AG04450 (cell line): ENCODE data around the gene ENOX1. TPM values are rescaled to one million over a fixed set of nuclear protein-coding genes. Genes with fewer than 3 reads are reported as not detected.

Source experiments
- CTCF ChIA-PET: fragments of 300-600, 350-600 bp; formaldehyde crosslinking; extraction: SDS; loops from one replicate; lab custom pipeline; 2022; ENCODE audit warnings: antibody characterized with exemption, inconsistent platforms; lab: Charles Lee
- POLR2A ChIA-PET: fragments of 350-600 bp; formaldehyde crosslinking; extraction: SDS; loops from one replicate; lab custom pipeline; 2021; ENCODE audit warnings: antibody characterized with exemption, inconsistent platforms; lab: Yijun Ruan, JAX
- DNase-seq: peaks from one replicate; pipeline ENCODE4 v3.0.0-alpha.2; 2011; ENCODE audit warnings: low read depth, low spot score
- H3K27ac ChIP-seq: one replicate; pipeline ENCODE4 v1.5.1; 2012; ENCODE audit warnings: low read depth, low read length, control low read depth
- H3K27me3 ChIP-seq: one replicate; pipeline ENCODE4 v1.6.0; 2012; ENCODE audit warnings: low read length; ENCODE audit not compliant: control insufficient read depth, insufficient read depth
- H3K4me3 ChIP-seq: 2 replicates; pipeline ENCODE4 v1.5.1; 2011; ENCODE audit warnings: mild to moderate bottlenecking, low read depth, low read length, control low read depth
- H3K9me3 ChIP-seq: 2 replicates; pipeline ENCODE4 v1.5.1; 2012; ENCODE audit warnings: low read length; ENCODE audit not compliant: control insufficient read depth, insufficient read depth
- polyA plus RNA-seq: library from polyadenylated mRNA; depleted of rRNA; stranded (reverse); fragments of >200 nt; gene quantifications from 2 replicates; pipeline ENCODE4 v1.2.3, GENCODE V29; 2011; rRNA removed
- small RNA-seq: library from RNA; depleted of rRNA; stranded (forward); fragments of <200 nt; gene quantifications from one replicate; pipeline ENCODE3, GENCODE V24; 2012; ENCODE audit warnings: low read depth; ENCODE audit not compliant: insufficient read length
- TF ChIP-seq, protein P1 (sequence below): IDR thresholded peaks from 2 replicates; pipeline ENCODE4 v1.5.1; 2011; ENCODE audit warnings: low read depth, low read length, control low read depth, inconsistent platforms

ENOX1 gene
- polyA plus RNA-seq, 1 experiment: 3.9 TPM

GRCh38 chr13:43166644-43167457, 619.9 kb downstream of the ENOX1 start:
- H3K27me3 ChIP-seq: no peaks in the 10 kb centered on the region
- TF ChIP-seq, protein P1, sequence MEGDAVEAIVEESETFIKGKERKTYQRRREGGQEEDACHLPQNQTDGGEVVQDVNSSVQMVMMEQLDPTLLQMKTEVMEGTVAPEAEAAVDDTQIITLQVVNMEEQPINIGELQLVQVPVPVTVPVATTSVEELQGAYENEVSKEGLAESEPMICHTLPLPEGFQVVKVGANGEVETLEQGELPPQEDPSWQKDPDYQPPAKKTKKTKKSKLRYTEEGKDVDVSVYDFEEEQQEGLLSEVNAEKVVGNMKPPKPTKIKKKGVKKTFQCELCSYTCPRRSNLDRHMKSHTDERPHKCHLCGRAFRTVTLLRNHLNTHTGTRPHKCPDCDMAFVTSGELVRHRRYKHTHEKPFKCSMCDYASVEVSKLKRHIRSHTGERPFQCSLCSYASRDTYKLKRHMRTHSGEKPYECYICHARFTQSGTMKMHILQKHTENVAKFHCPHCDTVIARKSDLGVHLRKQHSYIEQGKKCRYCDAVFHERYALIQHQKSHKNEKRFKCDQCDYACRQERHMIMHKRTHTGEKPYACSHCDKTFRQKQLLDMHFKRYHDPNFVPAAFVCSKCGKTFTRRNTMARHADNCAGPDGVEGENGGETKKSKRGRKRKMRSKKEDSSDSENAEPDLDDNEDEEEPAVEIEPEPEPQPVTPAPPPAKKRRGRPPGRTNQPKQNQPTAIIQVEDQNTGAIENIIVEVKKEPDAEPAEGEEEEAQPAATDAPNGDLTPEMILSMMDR: no peak
- H3K4me3 ChIP-seq: no peak overlapping the region
- H3K9me3 ChIP-seq: no peaks in the 10 kb centered on the region
- ChIA-PET POLR2A (interaction anchor here (0.9 kb wide), 1 partner anchor 94 kb away, joined by 3 read pairs; no protein-coding TSS in a partner anchor), CTCF (no interaction called here)
- H3K27ac ChIP-seq: no peak overlapping the region
- no peak for DNase-seq

Small RNAs within 50 kb of the gene (small RNA-seq; reads per million reads assigned to genes)
- gene AL162713.1: not detected

Other genes with a start within 250 kb of the ENOX1 start
- 1.6 and 1.7 TPM in 2 replicates for gene CCDC122, start 92.8 kb upstream of the ENOX1 start, polyA plus RNA-seq
- 9.0 and 11.7 TPM in 2 replicates for gene LACC1, start 92.9 kb upstream of the ENOX1 start, polyA plus RNA-seq